ENCODE measurements around the gene AMBP.

DNA sequence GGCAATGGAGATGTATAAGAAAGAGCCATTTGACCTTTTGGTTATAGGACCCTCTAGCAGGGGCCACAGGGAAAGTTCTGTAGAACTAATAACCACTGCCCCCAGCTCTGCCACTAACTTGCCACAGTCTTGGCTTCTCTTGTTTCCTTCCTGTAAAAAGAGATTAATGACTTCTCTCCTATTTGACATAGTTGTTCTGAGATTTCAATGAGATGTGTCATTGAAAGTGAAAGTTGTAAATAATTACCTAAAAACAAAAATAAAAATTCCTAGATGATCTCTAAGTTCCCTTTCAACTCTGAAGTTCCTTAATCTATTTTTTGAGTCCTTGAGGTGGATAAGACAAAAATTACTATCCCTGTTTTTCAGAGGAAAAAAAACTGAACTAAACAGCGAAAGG, 22.4 kb upstream of the AMBP start:
- no peak for TF ChIP-seq POLR2A (IDR thresholded peaks at IDR 0.05)
- TF ChIP-seq, protein P1, sequence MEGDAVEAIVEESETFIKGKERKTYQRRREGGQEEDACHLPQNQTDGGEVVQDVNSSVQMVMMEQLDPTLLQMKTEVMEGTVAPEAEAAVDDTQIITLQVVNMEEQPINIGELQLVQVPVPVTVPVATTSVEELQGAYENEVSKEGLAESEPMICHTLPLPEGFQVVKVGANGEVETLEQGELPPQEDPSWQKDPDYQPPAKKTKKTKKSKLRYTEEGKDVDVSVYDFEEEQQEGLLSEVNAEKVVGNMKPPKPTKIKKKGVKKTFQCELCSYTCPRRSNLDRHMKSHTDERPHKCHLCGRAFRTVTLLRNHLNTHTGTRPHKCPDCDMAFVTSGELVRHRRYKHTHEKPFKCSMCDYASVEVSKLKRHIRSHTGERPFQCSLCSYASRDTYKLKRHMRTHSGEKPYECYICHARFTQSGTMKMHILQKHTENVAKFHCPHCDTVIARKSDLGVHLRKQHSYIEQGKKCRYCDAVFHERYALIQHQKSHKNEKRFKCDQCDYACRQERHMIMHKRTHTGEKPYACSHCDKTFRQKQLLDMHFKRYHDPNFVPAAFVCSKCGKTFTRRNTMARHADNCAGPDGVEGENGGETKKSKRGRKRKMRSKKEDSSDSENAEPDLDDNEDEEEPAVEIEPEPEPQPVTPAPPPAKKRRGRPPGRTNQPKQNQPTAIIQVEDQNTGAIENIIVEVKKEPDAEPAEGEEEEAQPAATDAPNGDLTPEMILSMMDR (IDR thresholded peaks at IDR 0.05), result no peak

Data from right lobe of liver (tissue), 4 donors.